Medulla oblongata (tissue), 1 donor: ENCODE measurements around the gene CA5A.
A peak's percentile ranks its signal among the peaks of the same experiment; 100 is the strongest.
"Not testable (repeated sequence)": the region's sequence is repeated elsewhere in the genome, so short reads cannot be mapped to it uniquely, and the experiment has no call there.

Source experiments
- DNase-seq: peaks from one replicate; pipeline ENCODE4 v3.0.0-alpha.2; 2015; ENCODE audit errors: extremely low spot score

The CA5A gene

GRCh38 chr16:87924041-87924810 lies 12.1 kb downstream of the CA5A start:
- DNase-seq, result no peak

- DNase-seq, result no peak
Observed at GRCh38 chr16:87922250-87922871, 14.0 kb downstream of the CA5A start.

DNA sequence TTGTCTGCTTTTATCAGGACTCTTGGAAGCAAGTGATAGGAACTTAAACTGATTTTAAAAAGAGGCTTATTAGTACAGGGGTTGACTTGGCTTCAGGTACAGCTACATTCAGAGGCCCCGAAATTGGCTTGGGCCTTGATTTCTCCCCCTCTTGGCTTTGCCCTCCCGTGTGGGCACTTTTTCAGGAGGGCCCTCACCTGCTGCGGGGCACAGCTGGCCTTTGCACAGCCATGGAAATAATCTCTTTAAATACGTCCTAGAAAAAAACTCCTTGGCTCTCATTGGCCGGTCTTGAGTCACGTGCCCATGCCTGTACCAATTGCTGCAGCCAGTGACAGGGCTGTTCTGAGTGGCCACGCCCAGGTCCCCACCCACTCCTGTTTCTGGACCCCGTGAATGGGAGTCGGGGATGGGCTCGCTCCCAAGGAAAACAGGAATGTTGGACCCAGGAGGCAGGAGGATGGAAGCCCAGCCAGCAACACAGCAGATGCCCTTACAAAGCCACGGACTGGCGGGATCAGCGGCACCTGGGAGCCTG lies 15.0 kb downstream of the CA5A start:
- DNase-seq, result no peak

GRCh38 chr16:87919681-87919994 lies 16.7 kb downstream of the CA5A start:
- DNase-seq, result no peak

GRCh38 chr16:87918866-87919680 lies 17.3 kb downstream of the CA5A start:
- DNase-seq, result peak; percentile 48

- DNase-seq, result peak; percentile 57
Observed at GRCh38 chr16:87918338-87918737, 18.0 kb downstream of the CA5A start.

- DNase-seq, result no peak
Observed at GRCh38 chr16:87917503-87917902, 18.8 kb downstream of the CA5A start.

DNA sequence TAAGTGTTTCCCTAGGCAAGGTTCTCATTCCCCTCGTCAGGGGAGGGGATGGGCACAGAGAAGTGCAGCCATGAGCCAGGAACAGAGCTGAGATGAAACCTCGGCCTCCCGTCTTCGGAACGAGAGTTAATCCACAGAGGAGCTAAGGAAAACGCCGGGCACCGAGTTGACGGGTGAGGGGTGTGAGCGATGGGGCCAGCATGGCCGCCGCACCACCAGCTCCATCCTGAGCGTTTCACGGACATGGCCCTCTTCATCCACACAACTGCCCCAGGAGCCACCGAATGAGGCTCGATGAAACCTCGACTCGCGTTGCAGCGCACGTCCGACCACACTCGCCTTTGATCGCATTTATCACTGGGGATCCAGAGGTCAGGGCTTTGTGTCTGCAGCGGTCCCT lies 21.5 kb downstream of the CA5A start:
- no peak for DNase-seq

DNA sequence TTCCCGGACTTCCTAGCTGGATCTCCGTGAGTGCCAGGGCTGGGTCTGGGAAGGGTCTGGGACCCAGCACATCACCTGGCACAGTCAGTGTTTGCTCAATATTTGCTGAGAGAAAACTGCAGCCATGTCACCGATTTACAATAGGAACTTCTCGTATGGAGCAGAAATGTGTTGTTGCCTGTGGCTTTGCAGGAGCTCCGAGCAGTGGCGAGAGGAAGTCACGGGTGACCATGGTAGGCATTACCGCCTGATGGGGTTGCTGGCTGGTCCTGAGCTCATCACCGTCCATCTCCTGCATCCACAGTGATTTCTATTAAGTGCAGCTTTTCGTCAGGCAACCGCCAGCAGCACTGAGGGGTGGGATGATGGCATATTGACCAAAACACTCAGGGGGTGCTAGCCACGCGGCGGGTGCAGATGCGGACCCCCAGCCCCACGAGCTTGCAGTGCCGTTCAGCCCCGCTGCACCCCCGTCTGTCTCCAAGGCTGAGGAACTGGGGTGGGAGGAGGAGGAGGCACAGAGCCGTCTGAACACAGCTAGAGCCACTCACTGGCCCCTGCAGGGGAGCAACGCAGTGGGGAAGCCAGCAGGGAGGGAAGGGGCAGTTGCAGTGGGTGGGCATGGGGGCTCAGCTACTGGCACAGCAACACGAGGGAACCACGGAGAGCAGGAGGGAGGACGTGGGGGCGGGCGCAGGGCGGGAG lies 22.2 kb downstream of the CA5A start:
- DNase-seq, result not testable (repeated sequence)

- DNase-seq, result not testable (repeated sequence)
Observed at GRCh38 chr16:87912691-87913090, 23.6 kb downstream of the CA5A start.

GRCh38 chr16:87911106-87911763 lies 25.1 kb downstream of the CA5A start:
- DNase-seq, result not testable (repeated sequence)

- peak; percentile 55 for DNase-seq
Observed at GRCh38 chr16:87909203-87909935, 27.0 kb downstream of the CA5A start.

GRCh38 chr16:87908101-87908500 lies 28.2 kb downstream of the CA5A start:
- not testable (repeated sequence) for DNase-seq

GRCh38 chr16:87905521-87905920 lies 30.8 kb downstream of the CA5A start:
- DNase-seq, result not testable (repeated sequence)

- not testable (repeated sequence) for DNase-seq
Observed at GRCh38 chr16:87904963-87905362, 31.4 kb downstream of the CA5A start.

DNA sequence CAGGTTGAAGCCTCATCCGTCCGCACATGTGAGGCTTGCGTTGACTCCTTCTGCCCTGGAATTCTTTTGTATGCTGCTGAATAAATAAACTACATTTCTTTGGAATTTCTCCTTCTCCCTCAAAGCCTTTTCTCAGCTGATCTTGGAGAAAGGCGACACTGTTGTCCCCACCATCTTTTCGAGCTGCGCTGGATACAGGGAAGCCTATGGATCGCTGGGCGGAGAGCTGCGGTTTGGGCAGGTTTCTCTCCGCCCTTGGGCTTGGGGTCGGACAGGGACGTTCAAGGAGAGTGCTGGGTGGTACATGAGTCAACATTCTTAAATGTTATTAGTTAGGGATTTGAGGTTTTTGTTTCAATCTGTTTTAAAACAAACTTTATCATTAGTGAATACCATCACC lies 35.8 kb downstream of the CA5A start:
- DNase-seq, result not testable (repeated sequence)

GRCh38 chr16:87897521-87898505 lies 38.5 kb downstream of the CA5A start:
- no peak for DNase-seq

- not testable (repeated sequence) for DNase-seq
Observed at GRCh38 chr16:87896924-87897520, 39.3 kb downstream of the CA5A start.
